Effector memory CD8-positive, alpha-beta T cell (primary cell): Measurements from ENCODE around the gene CDC25A.

ENCODE experiments used
- ATAC-seq: fragments of 150-1000 bp; cut with Tn5 transposase; replicated peaks from 2 replicates; pipeline ENCODE4 v1.10.0; 2021; ENCODE audit warnings: mild to moderate bottlenecking, moderate library complexity
- DNase-seq, 3 experiments: peaks; one replicate each; pipeline ENCODE4 v3.0.0; 2021
- H3K27ac Mint-ChIP-seq, 2 donors: one replicate each; pipeline ENCODE4 v1.8.0; 2022; ENCODE audit warnings: mild to moderate bottlenecking in 2 of 2, mixed read lengths in 2 of 2, moderate library complexity in 2 of 2
- H3K27me3 Mint-ChIP-seq, 2 donors: one replicate each; pipeline ENCODE4 v1.8.0; 2022; ENCODE audit warnings: mixed read lengths in 2 of 2
- H3K36me3 Mint-ChIP-seq: one replicate; pipeline ENCODE4 v1.8.0; 2022; ENCODE audit warnings: mild to moderate bottlenecking, moderate library complexity, mixed read lengths; ENCODE audit not compliant: insufficient read depth
- H3K4me1 Mint-ChIP-seq, 2 donors: one replicate each; pipeline ENCODE4 v1.8.0; 2022; ENCODE audit warnings: low read depth in 2 of 2, mixed read lengths in 2 of 2
- H3K4me3 Mint-ChIP-seq, 2 donors: one replicate each; pipeline ENCODE4 v1.8.0; 2022; ENCODE audit warnings: mild to moderate bottlenecking in 2 of 2, mixed read lengths in 2 of 2, moderate library complexity in 2 of 2
- H3K9me3 Mint-ChIP-seq, 2 donors: one replicate each; pipeline ENCODE4 v1.8.0; 2022; ENCODE audit warnings: mixed read lengths in 2 of 2

CDC25A gene

GRCh38 chr3:48187301-48187578 is 977 bp downstream of the CDC25A start:
- Mint-ChIP-seq H3K4me1 (peaks cover 17% of the 10 kb centered on the region in 2 donors), H3K27ac (peak overlapping the region; percentile 65 to 74), H3K9me3 (no peaks in the 10 kb centered on the region), H3K36me3 (peaks cover 4% of the 10 kb centered on the region), H3K4me3 (peak overlapping the region; percentile 75 to 80), H3K27me3 (peaks cover 9 to 12% of the 10 kb centered on the region in 2 donors)
- ATAC-seq, result no peak
- DNase-seq, result no peak

GRCh38 chr3:48186631-48187300 is 1.5 kb downstream of the CDC25A start:
- Mint-ChIP-seq H3K9me3 (no peaks in the 10 kb centered on the region), H3K36me3 (peaks cover 4% of the 10 kb centered on the region), H3K27ac (peak overlapping the region; percentile 65 to 74), H3K4me1 (peaks cover 17% of the 10 kb centered on the region in 2 donors), H3K27me3 (peaks cover 9 to 12% of the 10 kb centered on the region in 2 donors), H3K4me3 (peak overlapping the region; percentile 75 to 80)
- DNase-seq, result no peak
- ATAC-seq, result no peak

GRCh38 chr3:48185129-48185528 is 3.1 kb downstream of the CDC25A start:
- Mint-ChIP-seq H3K27ac (no peak overlapping the region), H3K36me3 (peaks cover 4% of the 10 kb centered on the region)

GRCh38 chr3:48184299-48184698 is 3.9 kb downstream of the CDC25A start:
- Mint-ChIP-seq H3K27ac (no peak overlapping the region), H3K36me3 (peaks cover 4% of the 10 kb centered on the region), H3K4me1 (peaks cover 17% of the 10 kb centered on the region in 2 donors), H3K27me3 (peaks cover 9 to 12% of the 10 kb centered on the region in 2 donors), H3K9me3 (no peaks in the 10 kb centered on the region), H3K4me3 (no peak overlapping the region)
- ATAC-seq, result no peak
- no peak for DNase-seq

More at GRCh38 chr3:48185129-48185528, 3.1 kb downstream of the CDC25A start:
- H3K27me3 Mint-ChIP-seq, result peaks cover 9 to 12% of the 10 kb centered on the region in 2 donors
- DNase-seq (no peak), ATAC-seq (no peak)
- no peak overlapping the region for H3K4me3 Mint-ChIP-seq
- no peaks in the 10 kb centered on the region for H3K9me3 Mint-ChIP-seq
- peaks cover 17% of the 10 kb centered on the region in 2 donors for H3K4me1 Mint-ChIP-seq

GRCh38 chr3:48180531-48181253 is 7.5 kb downstream of the CDC25A start:
- no peaks in the 10 kb centered on the region for H3K27me3 Mint-ChIP-seq
- H3K27ac Mint-ChIP-seq, result no peak overlapping the region
- H3K4me1 Mint-ChIP-seq, result peaks cover 0 to under 1% of the 10 kb centered on the region in 2 donors
- no peaks in the 10 kb centered on the region for H3K9me3 Mint-ChIP-seq
- H3K4me3 Mint-ChIP-seq, result no peak overlapping the region
- ATAC-seq, result no peak
- DNase-seq, result no peak
- no peaks in the 10 kb centered on the region for H3K36me3 Mint-ChIP-seq

DNA sequence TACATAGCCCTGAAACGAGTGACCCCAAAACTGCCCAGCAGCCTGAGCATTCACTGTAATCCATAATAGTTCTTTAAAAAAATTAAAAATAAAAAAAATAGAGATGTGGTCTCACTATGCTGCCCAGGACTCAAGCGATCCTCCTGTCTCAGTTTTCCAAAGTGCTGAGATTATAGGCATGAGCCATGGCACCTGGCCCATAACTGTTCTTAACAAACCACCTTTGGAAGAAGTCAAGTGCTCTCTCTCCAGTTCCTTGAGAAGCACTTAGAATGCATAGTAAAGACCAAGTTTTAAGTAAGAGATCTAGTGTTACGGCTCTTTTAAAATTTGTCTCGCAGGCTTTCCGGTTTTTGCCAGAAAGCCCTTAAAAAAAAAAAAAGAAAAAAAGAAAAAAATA is 8.2 kb downstream of the CDC25A start:
- Mint-ChIP-seq H3K4me3 (no peak overlapping the region), H3K27me3 (no peaks in the 10 kb centered on the region), H3K27ac (no peak overlapping the region), H3K9me3 (no peaks in the 10 kb centered on the region), H3K36me3 (no peaks in the 10 kb centered on the region), H3K4me1 (no peaks in the 10 kb centered on the region)
- DNase-seq (no peak), ATAC-seq (no peak)

- H3K36me3 Mint-ChIP-seq, result no peaks in the 10 kb centered on the region
- no peak overlapping the region for H3K4me3 Mint-ChIP-seq
- ATAC-seq (no peak), DNase-seq (no peak)
- H3K27me3 Mint-ChIP-seq, result no peaks in the 10 kb centered on the region
- no peak overlapping the region for H3K27ac Mint-ChIP-seq
- no peaks in the 10 kb centered on the region for H3K4me1 Mint-ChIP-seq
- no peaks in the 10 kb centered on the region for H3K9me3 Mint-ChIP-seq
Measured at GRCh38 chr3:48178072-48178471, 10.1 kb downstream of the CDC25A start.

DNA sequence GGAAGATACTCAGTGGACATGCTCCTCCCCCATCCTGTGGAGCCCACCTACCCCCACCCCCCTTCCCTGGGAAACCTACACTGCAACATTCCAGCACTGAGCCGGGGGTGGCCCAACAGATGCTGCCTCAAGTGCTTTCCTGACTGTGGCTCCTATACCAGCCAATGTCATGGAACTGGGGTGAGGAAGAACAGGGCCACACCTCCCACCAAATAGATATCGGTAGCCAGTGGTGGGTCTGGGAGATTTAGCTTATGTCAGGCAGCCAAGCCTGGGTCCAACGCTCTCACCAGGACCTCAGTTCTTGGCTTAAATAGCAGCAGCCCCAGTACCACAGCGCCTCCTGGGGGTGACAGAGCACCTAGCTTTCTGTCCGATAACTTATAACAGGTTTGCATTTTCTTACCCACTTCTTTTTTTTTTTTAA is 30.3 kb downstream of the CDC25A start:
- DNase-seq, result peak; percentile 19 to 36 (median 20)
- H3K27ac Mint-ChIP-seq, result peak overlapping the region in 1 of 2 donors; percentile 11
- H3K36me3 Mint-ChIP-seq, result peaks cover 3% of the 10 kb centered on the region
- no peaks in the 10 kb centered on the region for H3K9me3 Mint-ChIP-seq
- no peaks in the 10 kb centered on the region for H3K4me1 Mint-ChIP-seq
- no peaks in the 10 kb centered on the region for H3K27me3 Mint-ChIP-seq
- no peak overlapping the region for H3K4me3 Mint-ChIP-seq
- ATAC-seq, result no peak

GRCh38 chr3:48157202-48157840 is 30.9 kb downstream of the CDC25A start:
- Mint-ChIP-seq H3K9me3 (no peaks in the 10 kb centered on the region), H3K36me3 (peaks cover 3% of the 10 kb centered on the region)
- DNase-seq, result no peak

GRCh38 chr3:48156163-48156562 is 32.1 kb downstream of the CDC25A start:
- ATAC-seq, result no peak
- no peak for DNase-seq
- H3K4me1 Mint-ChIP-seq, result peaks cover 0 to 4% of the 10 kb centered on the region in 2 donors
- no peaks in the 10 kb centered on the region for H3K27me3 Mint-ChIP-seq
- H3K27ac Mint-ChIP-seq, result peak overlapping the region in 1 of 2 donors; percentile 44
- no peaks in the 10 kb centered on the region for H3K9me3 Mint-ChIP-seq
- no peak overlapping the region for H3K4me3 Mint-ChIP-seq
- peaks cover 3% of the 10 kb centered on the region for H3K36me3 Mint-ChIP-seq

More at GRCh38 chr3:48157202-48157840, 30.9 kb downstream of the CDC25A start:
- no peak for ATAC-seq
- Mint-ChIP-seq H3K27me3 (no peaks in the 10 kb centered on the region), H3K4me1 (no peaks in the 10 kb centered on the region), H3K4me3 (no peak overlapping the region), H3K27ac (peak overlapping the region in 1 of 2 donors; percentile 11)

GRCh38 chr3:48155122-48155521 is 33.1 kb downstream of the CDC25A start:
- ATAC-seq, result no peak
- Mint-ChIP-seq H3K36me3 (peaks cover 3% of the 10 kb centered on the region), H3K4me1 (peaks cover 2 to 6% of the 10 kb centered on the region in 2 donors), H3K9me3 (no peaks in the 10 kb centered on the region), H3K4me3 (no peak overlapping the region), H3K27me3 (no peaks in the 10 kb centered on the region), H3K27ac (no peak overlapping the region)
- no peak for DNase-seq

DNA sequence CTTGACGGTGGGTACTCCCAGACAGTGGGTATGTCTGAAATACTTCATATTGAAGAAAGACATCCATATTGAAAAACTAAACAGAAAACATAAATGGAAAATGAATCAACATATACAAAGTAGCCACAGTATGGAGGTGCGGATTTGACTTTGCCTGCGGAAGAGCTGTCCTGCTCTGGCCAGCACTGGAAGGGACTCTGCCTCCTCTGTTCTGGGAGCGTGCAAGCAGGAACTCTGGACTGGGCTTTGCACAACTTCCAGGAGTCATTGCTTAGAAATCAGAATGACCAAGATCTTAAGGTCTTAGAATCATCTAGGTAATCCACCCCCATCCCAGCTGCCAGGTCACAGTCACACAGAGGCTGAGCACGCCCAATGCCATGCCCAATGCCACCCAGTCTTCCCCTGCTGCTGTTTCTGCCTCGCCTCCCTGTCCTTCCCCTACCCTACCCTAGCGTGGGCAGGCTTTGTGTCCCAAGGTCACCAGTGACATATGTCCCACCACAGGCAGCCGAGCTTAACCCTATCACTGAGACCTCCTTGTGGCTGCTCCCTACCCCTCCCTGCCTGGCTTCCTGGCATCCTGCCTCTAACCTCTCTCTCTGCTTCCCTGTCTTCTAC is 36.3 kb downstream of the CDC25A start:
- DNase-seq (no peak), ATAC-seq (no peak)
- H3K36me3 Mint-ChIP-seq, result peaks cover 3% of the 10 kb centered on the region
- no peaks in the 10 kb centered on the region for H3K9me3 Mint-ChIP-seq
- H3K27me3 Mint-ChIP-seq, result no peaks in the 10 kb centered on the region
- no peak overlapping the region for H3K4me3 Mint-ChIP-seq
- peaks cover 2 to 6% of the 10 kb centered on the region in 2 donors for H3K4me1 Mint-ChIP-seq
- no peak overlapping the region for H3K27ac Mint-ChIP-seq

DNA sequence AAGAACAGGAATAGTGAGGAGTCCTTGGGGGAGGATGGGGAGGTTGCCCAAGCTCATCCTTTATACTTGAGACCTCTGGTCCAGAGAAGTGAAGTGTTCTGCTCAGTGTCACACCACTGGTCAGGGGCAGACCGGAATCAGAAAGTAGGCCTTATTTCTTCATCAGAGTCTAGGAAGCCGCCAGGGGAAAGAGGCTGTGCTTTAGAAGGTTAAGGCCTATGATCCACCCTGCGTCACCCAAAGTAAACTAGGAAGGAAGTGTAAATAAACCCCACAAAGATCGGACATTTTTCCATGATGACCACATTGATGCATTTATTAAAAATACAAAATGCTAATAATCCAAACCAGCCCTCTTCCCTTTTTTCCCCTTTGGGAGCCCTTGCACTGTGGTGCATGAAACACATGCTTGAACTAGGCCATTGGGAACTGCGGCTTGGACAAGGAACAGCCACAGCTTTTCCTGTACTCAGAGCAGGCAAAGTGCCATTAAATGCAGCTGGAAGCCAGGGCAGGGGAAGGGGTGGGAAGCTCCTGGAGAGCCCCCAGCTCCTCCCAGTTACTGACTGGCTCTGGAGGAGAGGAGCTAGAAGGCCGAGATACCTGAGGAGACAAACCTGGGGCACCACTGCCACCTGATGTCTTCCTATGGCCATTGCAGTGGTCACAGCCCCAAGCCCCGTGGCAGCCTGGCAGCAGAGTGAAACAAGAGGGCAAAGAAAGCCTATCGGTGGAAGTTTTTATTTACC is 37.0 kb downstream of the CDC25A start:
- Mint-ChIP-seq H3K36me3 (peaks cover 3% of the 10 kb centered on the region), H3K27ac (no peak overlapping the region), H3K9me3 (no peaks in the 10 kb centered on the region), H3K4me1 (peaks cover 2 to 6% of the 10 kb centered on the region in 2 donors), H3K27me3 (no peaks in the 10 kb centered on the region), H3K4me3 (no peak overlapping the region)
- DNase-seq, result peak; percentile 34 to 57 (median 50)
- ATAC-seq, result peak; percentile 88
